Activated CD4-positive, alpha-beta T cell treated with anti-CD3 and anti-CD28 coated beads, Interleukin-2, amount 50 U/mL, for 24 hours (primary cell): ENCODE data around the gene BTG1.

Experiments
- DNase-seq, 2 donors: peaks; one replicate each; pipeline ENCODE4 v3.0.0-alpha.2; 2020; ENCODE audit warnings: low read depth in 1 of 2, low spot score in 1 of 2

Gene BTG1

GRCh38 chr12:92145731-92146496 is at the start of gene BTG1:
BTG1 (minus strand) TSS chr12:92145846; CDS start chr12:92145535, 311 bp downstream.
- DNase-seq = peak; percentile 92 to 99

- no peak for DNase-seq
Observed at GRCh38 chr12:92194561-92194960, 48.9 kb upstream of the BTG1 start.

DNA sequence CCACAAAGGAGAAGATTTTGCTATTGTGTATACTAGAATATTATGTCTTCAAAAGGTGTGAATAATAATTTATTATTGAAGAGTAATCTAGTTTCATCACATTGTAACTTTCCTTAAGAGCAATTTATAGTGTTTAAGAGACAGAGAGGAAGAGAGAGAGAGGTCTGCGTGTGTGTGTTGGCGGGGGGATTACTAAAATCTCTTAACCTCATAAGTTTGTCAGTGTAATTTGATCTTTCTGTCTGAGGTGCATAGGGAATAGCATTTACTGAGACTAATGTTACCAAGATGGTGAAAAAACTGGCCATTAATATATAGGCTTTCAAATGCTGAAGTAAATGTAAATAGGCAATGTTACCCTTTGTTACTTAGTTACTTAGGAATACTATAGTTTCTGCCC is 48.2 kb upstream of the BTG1 start:
- DNase-seq = no peak

DNA sequence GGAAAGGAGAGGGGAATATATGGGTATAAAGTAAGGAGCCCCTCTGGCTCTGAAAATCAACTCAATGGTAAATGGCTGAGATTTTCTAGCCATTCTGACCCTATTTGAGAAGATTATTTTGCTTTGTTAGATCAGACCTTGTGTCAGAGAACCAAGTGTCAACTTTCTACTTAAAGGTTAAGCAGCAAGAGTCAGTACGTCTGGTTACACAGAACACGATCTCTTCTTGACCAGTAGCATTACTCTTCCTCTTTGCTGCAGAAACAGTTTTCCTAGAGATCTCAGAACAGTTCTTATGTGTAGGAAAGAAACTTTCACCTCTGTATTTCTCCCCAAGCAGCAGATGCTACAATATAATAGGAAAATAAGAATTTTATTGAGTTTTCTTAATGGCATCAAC is 47.4 kb upstream of the BTG1 start:
- DNase-seq = no peak

DNA sequence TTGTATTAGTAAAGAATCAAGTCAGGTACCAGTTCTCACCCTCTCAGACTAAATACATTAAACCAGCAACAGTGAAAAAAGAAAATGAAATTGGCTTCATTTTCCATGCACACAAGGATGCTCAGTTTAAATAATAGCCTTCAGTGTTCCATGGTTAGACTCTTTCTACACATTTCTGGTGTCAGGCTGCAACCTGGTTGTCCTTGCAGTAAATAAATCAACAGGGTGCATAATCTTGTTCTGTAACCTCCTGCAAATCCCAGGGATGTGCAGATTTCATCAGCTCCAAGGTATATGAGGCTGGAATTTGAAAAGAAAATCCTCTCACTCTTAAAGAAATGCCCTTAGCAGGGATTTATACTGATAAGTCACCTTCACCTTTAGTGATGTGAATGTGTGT is 46.7 kb upstream of the BTG1 start:
- DNase-seq = no peak

- DNase-seq = no peak
Observed at GRCh38 chr12:92191061-92191460, 45.4 kb upstream of the BTG1 start.

- no peak for DNase-seq
Observed at GRCh38 chr12:92188517-92189188, 43.0 kb upstream of the BTG1 start.

GRCh38 chr12:92186038-92186470 is 40.4 kb upstream of the BTG1 start:
- DNase-seq = no peak

- DNase-seq = no peak
Observed at GRCh38 chr12:92185052-92185451, 39.4 kb upstream of the BTG1 start.

DNA sequence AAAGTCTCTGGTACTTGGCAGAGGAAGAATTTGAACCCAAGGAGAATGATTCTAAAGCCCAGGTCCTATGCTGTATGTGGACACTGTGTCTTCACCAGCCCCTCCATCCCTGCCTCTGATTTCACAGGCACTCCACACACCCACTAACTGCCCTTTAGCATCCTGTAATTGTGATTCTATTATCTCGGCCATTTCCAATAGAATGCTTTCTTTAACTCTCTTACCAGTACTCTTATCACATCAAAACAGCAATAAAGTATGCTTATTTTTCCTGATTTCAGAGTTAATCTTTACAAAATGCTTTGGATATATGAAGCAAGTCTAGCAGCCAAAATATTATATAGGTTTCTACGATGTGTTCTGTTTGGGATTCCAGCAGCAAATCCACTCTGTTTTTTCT is 37.9 kb upstream of the BTG1 start:
- DNase-seq = no peak

GRCh38 chr12:92178340-92178739 is 32.7 kb upstream of the BTG1 start:
- no peak for DNase-seq

- no peak for DNase-seq
Observed at GRCh38 chr12:92176646-92177045, 31.0 kb upstream of the BTG1 start.

GRCh38 chr12:92175961-92176360 is 30.3 kb upstream of the BTG1 start:
- no peak for DNase-seq

DNA sequence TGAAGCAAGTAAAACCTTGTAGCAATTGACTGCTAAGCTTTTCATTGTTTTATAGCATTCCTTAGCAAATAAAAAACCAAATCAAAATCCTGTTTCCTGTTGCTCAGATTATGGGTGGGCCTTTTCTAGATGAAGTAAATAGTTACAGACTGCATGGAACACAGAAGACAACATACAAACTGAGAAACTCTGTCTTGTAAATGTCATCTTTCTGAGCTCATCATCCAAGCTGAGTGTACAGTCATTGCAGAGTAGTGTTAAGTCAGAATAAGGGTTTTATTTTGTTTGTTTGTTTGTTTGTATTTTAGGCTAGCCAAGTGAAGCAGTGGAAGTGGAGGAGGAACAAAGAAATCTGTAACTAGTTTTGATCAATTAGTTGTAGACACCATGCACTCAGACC is 24.4 kb upstream of the BTG1 start:
- no peak for DNase-seq

- no peak for DNase-seq
Observed at GRCh38 chr12:92167075-92167474, 21.4 kb upstream of the BTG1 start.

GRCh38 chr12:92164712-92165111 is 19.1 kb upstream of the BTG1 start:
- DNase-seq = no peak

GRCh38 chr12:92162079-92162478 is 16.4 kb upstream of the BTG1 start:
- no peak for DNase-seq

DNA sequence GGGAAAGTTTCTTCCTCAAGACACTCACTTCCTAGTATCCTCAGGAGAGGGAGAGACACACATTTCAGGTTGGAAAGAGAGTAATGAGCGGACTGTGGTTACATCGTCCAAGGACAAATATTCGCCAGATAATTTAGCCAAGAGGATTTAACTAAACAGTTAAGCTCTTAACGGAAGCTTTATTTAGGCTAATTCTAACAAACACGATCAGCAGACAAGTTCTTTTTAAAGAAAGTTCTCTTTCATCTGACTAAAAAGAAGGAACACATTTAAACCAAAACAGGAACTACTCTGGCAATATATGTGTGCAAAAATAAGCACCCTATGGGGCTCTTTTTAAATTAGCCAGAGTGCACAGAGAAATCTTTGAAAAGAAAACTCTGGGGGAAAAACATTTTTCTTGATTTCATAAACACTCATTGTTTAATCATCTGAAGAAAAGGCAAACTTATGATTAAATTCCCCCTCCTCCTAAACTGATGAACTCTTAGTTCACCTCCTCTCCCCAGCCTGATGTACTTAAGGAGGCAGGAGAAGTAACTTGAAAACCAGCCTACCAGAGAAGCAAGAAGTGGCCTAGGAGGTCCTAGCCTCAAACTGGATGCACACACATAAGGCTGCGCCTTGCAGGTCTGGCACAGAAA is 13.3 kb upstream of the BTG1 start:
- no peak for DNase-seq

DNA sequence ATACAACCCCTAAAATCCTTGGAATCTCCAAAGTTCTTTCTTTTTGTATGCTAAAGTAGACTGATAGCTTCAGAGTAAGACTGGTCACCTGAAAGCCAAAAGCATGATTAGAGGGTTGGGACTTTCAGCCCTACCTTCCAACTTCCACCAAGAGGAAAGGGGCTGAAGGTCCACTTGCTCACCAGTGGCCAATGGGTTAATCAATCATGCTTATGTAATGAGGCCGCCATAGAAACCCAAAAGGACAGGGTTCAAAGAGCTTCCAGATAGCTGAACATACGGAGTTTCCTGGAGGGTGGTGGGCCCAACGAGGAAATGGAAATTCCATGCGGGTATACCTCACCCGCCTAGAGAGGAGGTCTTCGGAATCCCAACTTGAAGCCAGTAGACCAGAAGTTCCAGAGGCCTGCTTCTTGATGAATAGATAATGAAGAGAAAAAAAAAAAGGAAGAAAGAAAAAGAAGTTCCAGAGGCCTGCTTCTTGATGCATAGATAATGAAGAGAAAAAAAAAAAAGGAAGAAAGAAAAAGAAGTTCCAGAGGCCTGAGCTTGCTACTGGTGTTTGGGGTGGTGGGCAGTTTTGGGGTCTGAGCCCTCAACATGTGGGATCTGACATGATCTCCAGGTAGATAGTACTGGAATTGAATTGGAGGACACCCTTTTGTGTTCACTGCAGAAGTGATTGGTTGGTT is 11.2 kb upstream of the BTG1 start:
- no peak for DNase-seq

DNA sequence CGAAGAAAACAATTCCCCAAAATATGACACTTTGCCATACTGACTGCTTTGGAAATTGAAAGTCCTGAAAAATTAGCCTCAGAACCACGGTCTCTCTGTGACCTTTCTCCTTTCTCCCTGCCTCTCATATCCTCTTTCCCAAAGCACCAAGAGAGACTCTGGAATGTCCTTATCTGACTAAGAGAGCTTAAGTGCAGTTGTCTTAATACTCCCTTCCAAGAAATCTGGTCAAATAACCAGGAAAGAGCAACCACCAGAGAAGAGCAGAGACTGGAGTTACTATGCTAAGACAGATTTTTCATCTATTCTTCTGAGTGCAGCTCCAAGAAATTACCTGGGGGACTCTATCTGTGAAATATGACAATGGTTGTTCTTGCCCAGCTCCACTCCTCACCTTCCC is 10.5 kb upstream of the BTG1 start:
- DNase-seq = no peak

- no peak for DNase-seq
Observed at GRCh38 chr12:92155733-92156132, 10.1 kb upstream of the BTG1 start.

- DNase-seq = no peak
Observed at GRCh38 chr12:92151916-92152315, 6.3 kb upstream of the BTG1 start.
